GM12878 (cell line): ENCODE results near the gene KRT34. TPM values are rescaled to one million over a fixed set of nuclear protein-coding genes. Genes with fewer than 3 reads are reported as not detected.

ENCODE experiments used
- ATAC-seq: fragments of 200-7000 bp; cut with Tn5 transposase; 3 replicates; pipeline ENCODE4 v1.9.1; 2020; ENCODE audit warnings: mild to moderate bottlenecking, moderate library complexity
- BruUV-seq: library from RNA; stranded (reverse); fragments of 400-500 nt; replicated peaks from 2 replicates; lab custom pipeline; 2021; lab: Mats Ljungman, UMichigan
- CTCF ChIA-PET: fragments of 300-600 bp; sonication (Branson Sonifier 250); formaldehyde crosslinking; extraction: SDS; loops from one replicate; lab custom pipeline; 2021; ENCODE audit warnings: inconsistent platforms; lab: Yijun Ruan, JAX
- POLR2A ChIA-PET: fragments of 350-600 bp; formaldehyde crosslinking; extraction: SDS; loops from one replicate; lab custom pipeline; 2021; ENCODE audit warnings: inconsistent platforms; lab: Charles Lee
- RAD21 ChIA-PET: fragments of 300-600 bp; sonication (Branson Sonifier 250); formaldehyde crosslinking; loops from one replicate; lab custom pipeline; 2023; ENCODE audit warnings: antibody characterized with exemption; ENCODE audit not compliant: unreplicated experiment; lab: Charles Lee
- SMC1A ChIA-PET: fragments of 300-600 bp; sonication (Branson Sonifier 250); formaldehyde crosslinking; loops from one replicate; lab custom pipeline; 2023; ENCODE audit not compliant: unreplicated experiment, uncharacterized antibody; lab: Charles Lee
- DNase-seq: peaks from one replicate; pipeline ENCODE4 v3.0.0-alpha.2; 2011; ENCODE audit warnings: low read depth, low spot score
- FAIRE-seq: peaks from 3 replicates; lab custom pipeline; 2011; peaks lifted over from hg19 to GRCh38; lab: Jason Lieb, UNC
- H2AFZ ChIP-seq: 2 replicates; pipeline ENCODE4 v1.6.0; 2011; ENCODE audit warnings: low read depth, low read length, control low read depth; ENCODE audit not compliant: control insufficient read depth
- H3K27ac ChIP-seq: 2 replicates; pipeline ENCODE4 v1.5.1; 2011; ENCODE audit warnings: control low read depth; ENCODE audit not compliant: control insufficient read depth, insufficient read depth
- H3K27me3 ChIP-seq, 2 experiments: replicated peaks in 1 of 2; 2 replicates each; pipeline versions ENCODE4 v1.6.0 to v1.6.1; 2011; ENCODE audit warnings: low read length in 1 of 2; ENCODE audit not compliant: control insufficient read depth in 2 of 2, insufficient read depth in 2 of 2
- H3K36me3 ChIP-seq, 2 experiments: 2 replicates each; pipeline ENCODE4 v1.5.1; 2011; ENCODE audit warnings: low read length in 1 of 2; ENCODE audit not compliant: control insufficient read depth in 2 of 2, insufficient read depth in 2 of 2
- H3K4me1 ChIP-seq: 2 replicates; pipeline ENCODE4 v1.6.1; 2011; ENCODE audit warnings: mild to moderate bottlenecking, low read length, moderate library complexity, mixed read lengths; ENCODE audit not compliant: control insufficient read depth, insufficient read depth
- H3K4me2 ChIP-seq: 2 replicates; pipeline ENCODE4 v1.6.0; 2011; ENCODE audit warnings: control low read depth; ENCODE audit not compliant: control insufficient read depth, insufficient read depth
- H3K4me3 ChIP-seq: fragments of 200-600 bp; sonication (generic); 2 replicates; pipeline ENCODE4 v1.5.1; 2016
- H3K79me2 ChIP-seq: 2 replicates; pipeline ENCODE4 v1.6.0; 2011; ENCODE audit warnings: low read length; ENCODE audit not compliant: control insufficient read depth, insufficient read depth
- H3K9ac ChIP-seq: 2 replicates; pipeline ENCODE4 v1.8.0; 2011; ENCODE audit warnings: low read length, control low read depth, mixed read lengths; ENCODE audit not compliant: control insufficient read depth, insufficient read depth
- H3K9me3 ChIP-seq: replicated peaks from 3 replicates; pipeline ENCODE4 v1.5.1; 2011; ENCODE audit warnings: mild to moderate bottlenecking, low read length; ENCODE audit not compliant: control insufficient read depth, insufficient read depth
- H4K20me1 ChIP-seq: 2 replicates; pipeline ENCODE4 v1.6.0; 2011; ENCODE audit not compliant: control insufficient read depth, insufficient read depth
- RAD51 ChIP-seq: fragments of 450-650 bp; IDR thresholded peaks from 2 replicates; pipeline ENCODE4 v1.6.1; 2016; ENCODE audit warnings: moderate library complexity, mild to moderate bottlenecking, inconsistent platforms
- RCOR1 ChIP-seq: conservative IDR thresholded peaks from 2 replicates; pipeline ENCODE4 v1.6.1; 2012; ENCODE audit warnings: low read depth, low read length, improper control_type of control experiment
- SP1 ChIP-seq: IDR thresholded peaks from one replicate; pipeline ENCODE4 v1.6.1; 2011; ENCODE audit warnings: low read depth, low read length
- TCF3 ChIP-seq: IDR thresholded peaks from 2 replicates; pipeline ENCODE4 v1.6.1; 2012; ENCODE audit warnings: low read depth, mild to moderate bottlenecking, low read length, borderline replicate concordance; ENCODE audit not compliant: insufficient read depth
- ZBTB40 ChIP-seq: fragments of 450-650 bp; IDR thresholded peaks from 2 replicates; pipeline ENCODE4 v1.6.1; 2016; ENCODE audit warnings: mild to moderate bottlenecking, moderate library complexity, borderline replicate concordance
- WGBS: methylation state at CpG from one replicate; pipeline ENCODE4 v1.1.6; 2016; ENCODE audit warnings: low lambda C conversion rate; ENCODE audit not compliant: insufficient replicate concordance, insufficient coverage; ENCODE audit errors: missing lambda C conversion rate; 5-methylcytosine and 5-hydroxymethylcytosine counted together
- in situ Hi-C: fragments of 300-500 bp; cut with MboI; formaldehyde crosslinking; loops from 9 replicates; pipeline ENCODE4 v1.14.3; 2018; ENCODE audit warnings: mixed read lengths
- intact Hi-C: fragments of 100-400 bp; cut with micrococcal nuclease; formaldehyde crosslinking; loops from one replicate; pipeline ENCODE4 v1.14.2; 2022; ENCODE audit not compliant: unreplicated experiment
- polyA plus RNA-seq, 11 experiments: library from polyadenylated mRNA; depleted of rRNA in 4 of 11; unstranded in 6 of 11; stranded (reverse) in 5 of 11; fragments of >200 nt; fragmentation: Nextera tagmentation in 4 of 11; fragmentation: Illumina TruSeq in 1 of 11; extraction: Ambion mirVana in 4 of 11; extraction: Trizol in 1 of 11; gene quantifications; 1 replicate in 1 of 11; 2 replicates in 10 of 11; pipeline versions ENCODE4 v1.2.1 to v1.2.3, GENCODE V29; 2011 to 2016; ENCODE audit warnings: inconsistent platforms in 2 of 11, missing spikeins in 2 of 11, low read depth in 1 of 11
- total RNA-seq, 4 experiments: library from RNA; depleted of rRNA in 3 of 4; stranded (reverse); fragments of >200 nt in 3 of 4; fragmentation: Illumina TruSeq in 1 of 4; extraction: Trizol in 1 of 4; gene quantifications; 2 replicates each; pipeline versions ENCODE4 v1.2.1 to v1.2.3, GENCODE V29; 2013 to 2021

KRT34 gene
- total and polyA plus RNA-seq, 10 of the 15 experiments (the other 5 are each of a cell fraction or from before 2014, with no cell fraction given) = not detected

- ChIA-PET CTCF (no interaction called here), POLR2A (no interaction called here), RAD21 (no interaction called here), SMC1A (no interaction called here)
- Histone ChIP-seq H3K4me2 (no peak overlapping the region), H3K36me3 (no peaks in the 10 kb centered on the region), H3K4me1 (no peaks in the 10 kb centered on the region), H3K9ac (no peak overlapping the region), H3K27me3 (peaks cover 0 to 2% of the 10 kb centered on the region in 2 experiments; a peak in 2 of 4 replicates), H2AFZ (no peak overlapping the region), H3K4me3 (no peak overlapping the region), H3K9me3 (no peaks in the 10 kb centered on the region), H3K79me2 (no peaks in the 10 kb centered on the region), H4K20me1 (no peaks in the 10 kb centered on the region), H3K27ac (no peak overlapping the region)
- no peak for ATAC-seq
- intact Hi-C loops (no loop called here), in situ Hi-C loops (no loop called here)
- TF ChIP-seq ZBTB40 = no peak
- no peak for TF ChIP-seq RCOR1
- no peak for TF ChIP-seq SP1
- TF ChIP-seq RAD51 = no peak
- no peak for TF ChIP-seq TCF3
- no peak for FAIRE-seq
- no TSS peak for BruUV-seq
- DNase-seq = no peak
- 17% methylated on average over 4 of the region's 4 CpGs for WGBS
Measured at GRCh38 chr17:41415411-41415810, 33.3 kb upstream of the KRT34 start.
